Mucosa of descending colon (tissue), 3 donors: ENCODE data around the gene AARSD1. TPM values are rescaled to one million over a fixed set of nuclear protein-coding genes. Genes with fewer than 3 reads are reported as not detected.
"Not testable (repeated sequence)": the region's sequence is repeated elsewhere in the genome, so short reads cannot be mapped to it uniquely, and the experiment has no call there.

ENCODE experiments used
- ATAC-seq: fragments of 200-7000 bp; cut with Tn5 transposase; one replicate; pipeline ENCODE4 v1.9.1; 2020; ENCODE audit warnings: mild to moderate bottlenecking, moderate library complexity
- DNase-seq, 3 donors: peaks; one replicate each; pipeline ENCODE4 v3.0.0-alpha.2; 2020
- H3K36me3 ChIP-seq: fragments of 200-600 bp; one replicate; pipeline ENCODE4 v1.8.0; 2021; ENCODE audit warnings: low read depth, mild to moderate bottlenecking
- H3K4me1 ChIP-seq: fragments of 200-600 bp; one replicate; pipeline ENCODE4 v1.8.0; 2021; ENCODE audit warnings: low read depth, mild to moderate bottlenecking
- H3K4me3 ChIP-seq: fragments of 200-600 bp; one replicate; pipeline ENCODE4 v1.8.0; 2021; ENCODE audit warnings: mild to moderate bottlenecking
- H3K9me3 ChIP-seq: fragments of 200-600 bp; one replicate; pipeline ENCODE4 v1.8.0; 2021; ENCODE audit warnings: mild to moderate bottlenecking
- CTCF ChIP-seq: fragments of 200-600 bp; IDR thresholded peaks from one replicate; pipeline ENCODE4 v1.8.0; 2022; ENCODE audit warnings: antibody characterized with exemption, mild to moderate bottlenecking
- intact Hi-C, 2 donors: fragments of 100-400 bp; cut with DNase I in 1 of 2; cut with micrococcal nuclease in 1 of 2; formaldehyde crosslinking; loops; one replicate each; pipeline versions ENCODE4 v1.11.0 to v1.11.1; 2022; cut with DNase I, micrococcal nuclease
- total RNA-seq, 3 donors: library from RNA; stranded (reverse); fragmentation: NEBNext Ultra II Directional in 2 of 3; extraction: Animal tissue kit (Norgen Biotek cat#: 25700) in 2 of 3; gene quantifications; one replicate each; pipeline versions ENCODE4 v1.2.1 to v1.2.4, GENCODE V29; 2021 to 2023
- donor health status: DM: no; HTN: no; CAD: no; lungs with moderate emphysema.
- donor health status: DM: no; HTN: no; CAD: no.
- donor health status: DM: no; HTN: yes; CAD: no.

The AARSD1 gene
- total RNA-seq, 3 donors from 2014 or later, result 25.9 to 30.7 (median 29.4) TPM

- ATAC-seq, result no peak
- Histone ChIP-seq H3K36me3 (no peaks in the 10 kb centered on the region), H3K4me1 (peaks cover 4% of the 10 kb centered on the region), H3K9me3 (no peaks in the 10 kb centered on the region), H3K4me3 (no peak overlapping the region)
- DNase-seq, result no peak
- no peak for TF ChIP-seq CTCF
- intact Hi-C loops, result no loop called here
Measured at GRCh38 chr17:42975265-42975664, 11.0 kb upstream of the AARSD1 start.

GRCh38 chr17:42973323-42973722, 9.1 kb upstream of the AARSD1 start:
- H3K4me3 ChIP-seq, intact Hi-C loops: not testable (repeated sequence)

GRCh38 chr17:42971589-42971988, 7.3 kb upstream of the AARSD1 start:
- no peak for TF ChIP-seq CTCF
- H3K4me3 ChIP-seq, result no peak overlapping the region
- ATAC-seq, result no peak

More at GRCh38 chr17:42973323-42973722, 9.1 kb upstream of the AARSD1 start:
- not testable (repeated sequence) for H3K36me3 ChIP-seq, H3K9me3 ChIP-seq, H3K4me1 ChIP-seq, ATAC-seq, DNase-seq

GRCh38 chr17:42969001-42969581, 4.8 kb upstream of the AARSD1 start:
- Histone ChIP-seq H3K4me1 (no peaks in the 10 kb centered on the region), H3K4me3 (no peak overlapping the region), H3K36me3 (no peaks in the 10 kb centered on the region), H3K9me3 (no peaks in the 10 kb centered on the region)
- intact Hi-C loops, result no loop called here
- ATAC-seq, result no peak
- TF ChIP-seq CTCF, result no peak
- DNase-seq, result no peak

More at GRCh38 chr17:42971589-42971988, 7.3 kb upstream of the AARSD1 start:
- H3K9me3 ChIP-seq, result no peaks in the 10 kb centered on the region
- no peaks in the 10 kb centered on the region for H3K36me3 ChIP-seq
- intact Hi-C loops, result no loop called here
- no peak for DNase-seq
- no peaks in the 10 kb centered on the region for H3K4me1 ChIP-seq

- no peaks in the 10 kb centered on the region for H3K9me3 ChIP-seq
- H3K36me3 ChIP-seq, result no peaks in the 10 kb centered on the region
- intact Hi-C loops, result no loop called here
- TF ChIP-seq CTCF, result no peak
- ATAC-seq (no peak), DNase-seq (no peak)
- H3K4me3 ChIP-seq, result no peak overlapping the region
- H3K4me1 ChIP-seq, result no peaks in the 10 kb centered on the region
Measured at GRCh38 chr17:42967925-42968324, 3.7 kb upstream of the AARSD1 start.

GRCh38 chr17:42953669-42954068, 10.6 kb downstream of the AARSD1 start:
- no peak for TF ChIP-seq CTCF
- no peaks in the 10 kb centered on the region for H3K4me1 ChIP-seq
- H3K9me3 ChIP-seq, result no peaks in the 10 kb centered on the region
- no peaks in the 10 kb centered on the region for H3K36me3 ChIP-seq
- peak in 1 of 3 donors; percentile 12 for DNase-seq
- intact Hi-C loops, result no loop called here
- no peak overlapping the region for H3K4me3 ChIP-seq
- no peak for ATAC-seq
